ENCODE results near the gene GPR78.
"Not testable (repeated sequence)": the region's sequence is repeated elsewhere in the genome, so short reads cannot be mapped to it uniquely, and the experiment has no call there.

GRCh38 chr4:8621135-8621534, 40.9 kb downstream of the GPR78 start:
- not testable (repeated sequence) for TF ChIP-seq EZH2 (IDR thresholded peaks at IDR 0.05; ENCODE audit: insufficient read depth, poor library complexity, severe bottlenecking); EZH2phosphoT487 (IDR thresholded peaks at IDR 0.05; ENCODE audit: insufficient read depth, low read depth)
